Renal cortex interstitium (tissue), 11 donors: ENCODE data around the gene MCTP2. TPM values are rescaled to one million over a fixed set of nuclear protein-coding genes. Genes with fewer than 3 reads are reported as not detected.
A peak's percentile ranks its signal among the peaks of the same experiment; 100 is the strongest.

Source experiments
- DNase-seq, 11 donors: peaks; one replicate each; pipeline ENCODE4 v3.0.0-alpha.2; 2013; ENCODE audit warnings: low read depth in 9 of 11, low spot score in 4 of 11; ENCODE audit errors: extremely low read depth in 1 of 11
- polyA plus RNA-seq, 3 donors: library from polyadenylated mRNA; unstranded; fragments of 120-200 nt; gene quantifications; one replicate each; pipeline ENCODE4 v1.2.1, GENCODE V29; 2013; ENCODE audit not compliant: insufficient read length in 3 of 3

Gene MCTP2
- polyA plus RNA-seq, 3 donors: 18.0 to 22.0 (median 21.8) TPM

DNA sequence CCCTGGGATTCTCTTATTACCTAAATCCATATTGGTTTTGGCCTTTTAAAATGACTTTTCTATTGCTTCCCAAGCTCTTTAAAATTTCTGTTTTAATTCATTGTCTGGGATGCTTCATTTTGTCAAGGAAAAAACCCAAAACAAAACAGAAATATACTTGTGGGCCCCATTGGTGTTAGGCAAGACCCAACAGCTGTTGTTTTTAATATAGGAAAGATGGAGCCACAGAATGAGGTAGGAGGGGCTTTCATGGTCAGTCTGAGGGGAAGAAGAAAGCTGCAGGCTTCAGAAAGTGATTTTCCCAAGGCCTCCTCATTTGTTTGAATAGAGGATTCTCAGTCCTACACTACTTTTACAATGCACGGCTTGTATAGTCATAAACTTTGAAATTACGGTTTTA, 180.5 kb downstream of the MCTP2 start:
- DNase-seq: no peak

DNA sequence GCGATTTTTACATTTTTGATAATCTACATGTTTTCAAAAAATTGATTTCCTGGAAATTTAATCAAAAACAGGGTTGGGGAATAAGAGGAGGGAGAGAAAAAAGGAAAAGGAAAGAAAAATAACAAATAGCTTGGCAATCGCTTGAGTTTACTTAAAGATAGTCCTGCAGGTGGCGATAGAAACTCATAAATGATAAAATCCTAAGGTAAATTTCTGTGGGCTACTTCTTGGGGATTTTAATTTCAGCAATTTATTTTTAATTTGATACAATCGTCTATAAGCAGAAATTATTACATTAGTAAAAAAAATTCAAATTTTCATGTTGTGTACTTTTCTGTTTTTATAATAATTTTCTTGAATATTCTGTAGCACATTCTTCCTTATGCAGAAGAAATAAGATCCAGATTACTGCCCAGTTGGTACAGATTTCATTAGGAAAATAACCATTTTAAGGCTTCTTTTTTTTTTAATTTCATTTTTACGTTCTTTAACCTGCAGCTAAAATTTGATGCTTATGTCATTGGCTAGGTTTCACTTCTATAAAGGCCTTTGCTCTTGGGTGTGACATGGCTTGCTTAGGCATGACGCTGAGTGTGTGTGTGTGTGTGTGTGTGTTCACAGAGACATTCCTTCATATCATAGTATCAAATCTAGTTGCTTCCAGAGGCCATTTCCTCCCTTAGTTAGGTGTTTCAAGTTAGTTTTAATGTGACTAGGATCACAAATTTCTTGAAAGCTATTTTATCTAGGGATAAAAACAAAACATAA, 181.8 kb downstream of the MCTP2 start:
- DNase-seq: peak in 2 of 11 donors; percentile 42 to 68

DNA sequence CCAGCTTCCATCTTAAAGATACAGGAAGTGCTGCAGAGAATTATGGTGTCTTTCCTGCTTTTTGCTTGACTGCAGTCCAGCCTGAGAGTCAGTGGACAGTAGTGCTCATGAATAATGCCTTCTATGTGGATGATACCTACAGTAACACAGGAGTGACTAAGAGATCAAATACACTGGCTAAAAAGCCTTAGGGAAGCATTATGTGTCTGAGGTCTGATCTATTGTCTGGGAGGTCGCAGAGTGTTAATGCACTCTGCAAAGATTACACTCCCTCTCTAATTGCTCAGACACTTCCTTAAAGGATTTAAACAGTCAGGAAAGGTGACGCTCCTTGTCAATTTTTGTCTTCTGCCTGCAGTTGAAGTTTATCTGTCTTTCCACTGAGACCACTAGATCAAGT, 183.6 kb downstream of the MCTP2 start:
- DNase-seq: no peak

DNA sequence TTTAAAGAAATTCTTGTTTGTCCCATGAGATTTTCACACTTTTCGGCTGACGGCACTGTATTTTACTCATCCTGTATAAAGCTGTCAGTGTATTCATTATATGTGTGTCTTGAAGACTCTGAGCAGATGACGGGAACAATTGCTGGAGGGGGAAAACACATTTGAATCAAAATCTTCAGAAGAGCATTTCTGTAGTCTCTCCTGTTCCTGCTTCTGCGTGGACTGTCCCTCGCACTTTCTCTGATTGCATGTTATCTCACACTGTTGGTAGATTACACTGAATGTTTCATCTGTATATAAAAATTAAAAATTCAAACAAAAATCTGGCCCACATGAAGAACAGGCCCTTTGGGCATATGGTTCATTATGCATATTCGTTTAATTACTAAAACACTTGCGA, 184.9 kb downstream of the MCTP2 start:
- DNase-seq: no peak

DNA sequence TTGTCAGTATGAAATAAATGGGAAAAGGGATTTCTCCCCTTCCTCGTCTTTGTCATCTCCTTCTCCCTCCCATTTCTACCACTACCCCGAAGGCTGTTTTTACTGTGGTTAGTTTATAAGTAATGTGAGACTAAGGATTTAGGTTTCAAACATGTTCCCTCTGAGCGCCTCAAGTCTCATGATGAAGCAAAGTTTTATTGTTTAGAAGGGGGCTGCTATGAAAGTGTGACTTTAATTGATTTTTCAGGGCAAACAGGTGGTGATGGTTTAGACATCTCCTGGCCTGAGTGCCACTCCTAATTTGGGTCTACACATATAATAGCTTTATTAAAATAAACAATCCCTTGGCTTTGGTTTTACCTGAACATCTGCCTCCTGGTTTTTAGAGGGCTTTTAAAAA, 185.5 kb downstream of the MCTP2 start:
- no peak for DNase-seq

DNA sequence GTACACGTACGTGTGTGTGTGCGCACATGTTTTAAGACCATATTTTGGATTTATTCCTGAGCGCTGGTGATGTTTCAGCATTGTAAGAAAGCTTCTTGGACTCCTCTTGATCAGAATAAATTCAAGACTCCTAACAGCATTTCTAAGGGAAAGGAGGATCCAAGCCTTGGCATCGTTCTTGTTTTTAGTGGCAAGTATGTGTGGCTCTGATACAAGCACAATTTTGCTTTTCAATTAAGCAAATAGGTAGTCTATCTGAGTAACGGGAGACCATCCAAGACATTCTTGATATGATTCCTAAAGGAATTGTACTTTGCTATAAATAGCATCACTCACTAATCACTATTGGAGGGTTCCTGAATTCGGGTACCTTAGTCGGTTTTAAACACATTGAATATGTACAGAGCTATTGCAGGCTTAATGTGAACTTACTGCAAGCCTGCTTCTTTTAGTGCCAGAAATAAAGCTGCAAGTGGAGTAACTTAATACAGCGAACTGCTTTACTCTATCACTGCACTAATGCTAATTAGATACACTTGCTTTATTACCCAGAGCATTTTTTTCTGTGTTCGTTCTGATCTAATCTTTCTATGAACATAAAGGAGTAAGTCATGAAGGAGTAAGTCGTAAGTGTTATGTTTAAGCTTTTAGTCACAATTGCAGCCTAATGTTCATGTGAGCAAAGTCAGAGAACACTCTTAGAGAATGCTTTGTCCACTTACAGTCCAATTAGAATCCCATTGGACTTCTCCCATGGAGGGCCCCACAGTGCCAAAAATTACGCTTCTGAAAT, 186.3 kb downstream of the MCTP2 start:
- DNase-seq: no peak

DNA sequence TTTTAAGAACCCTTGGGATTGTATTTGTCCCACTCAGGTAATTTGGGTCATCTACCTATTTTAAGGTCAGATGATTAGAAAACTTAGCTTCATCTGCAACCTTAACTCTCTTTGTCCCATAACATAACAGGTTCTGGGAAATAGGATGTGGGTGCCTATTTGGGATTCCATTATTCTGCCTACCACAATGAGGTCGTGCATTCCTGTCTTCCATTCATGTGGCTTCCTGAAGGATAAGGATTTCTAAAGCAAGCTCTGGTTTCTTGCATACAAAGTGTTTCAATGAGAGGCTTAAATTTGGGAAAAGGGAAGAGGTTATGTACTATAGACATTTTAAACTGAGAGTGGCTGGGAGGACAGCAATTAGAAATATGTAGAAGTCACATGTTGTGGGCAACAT, 190.3 kb downstream of the MCTP2 start:
- no peak for DNase-seq

DNA sequence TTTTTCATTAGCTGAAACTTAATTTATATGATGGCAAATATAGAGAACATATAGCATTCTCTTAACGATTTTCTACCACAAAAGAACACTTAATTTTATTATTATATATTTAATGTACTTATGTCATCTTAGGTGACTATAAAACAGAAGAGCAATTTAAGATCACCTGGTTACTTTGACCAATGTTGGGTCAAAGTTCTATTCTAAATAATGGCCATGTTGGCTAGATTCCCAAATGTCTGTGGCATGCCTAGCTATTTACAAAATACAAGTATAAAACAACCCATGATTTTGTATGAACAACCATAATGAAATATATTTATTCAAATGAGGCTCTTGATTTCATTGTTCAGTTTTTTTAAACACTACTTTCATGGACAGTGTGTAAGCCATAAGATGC, 200.9 kb downstream of the MCTP2 start:
- no peak for DNase-seq

DNA sequence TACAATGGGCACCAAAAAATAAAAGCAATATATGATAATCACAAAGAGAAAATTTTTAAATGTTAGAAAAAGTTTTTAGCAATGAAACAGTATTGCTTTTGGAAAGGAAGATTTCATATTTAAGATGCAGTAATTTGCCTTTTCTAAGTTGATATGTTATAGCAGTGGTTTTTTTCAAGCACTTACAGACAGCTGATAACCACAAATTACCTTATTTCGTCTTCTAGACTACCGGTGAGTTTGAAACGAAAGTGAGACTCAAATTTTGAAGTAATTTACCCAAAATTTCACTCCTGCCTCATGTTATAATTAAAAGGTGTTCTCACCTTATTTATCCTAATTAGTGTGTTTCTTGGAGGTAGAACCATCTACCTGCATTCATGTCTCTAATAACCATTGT, 207.8 kb downstream of the MCTP2 start:
- no peak for DNase-seq

DNA sequence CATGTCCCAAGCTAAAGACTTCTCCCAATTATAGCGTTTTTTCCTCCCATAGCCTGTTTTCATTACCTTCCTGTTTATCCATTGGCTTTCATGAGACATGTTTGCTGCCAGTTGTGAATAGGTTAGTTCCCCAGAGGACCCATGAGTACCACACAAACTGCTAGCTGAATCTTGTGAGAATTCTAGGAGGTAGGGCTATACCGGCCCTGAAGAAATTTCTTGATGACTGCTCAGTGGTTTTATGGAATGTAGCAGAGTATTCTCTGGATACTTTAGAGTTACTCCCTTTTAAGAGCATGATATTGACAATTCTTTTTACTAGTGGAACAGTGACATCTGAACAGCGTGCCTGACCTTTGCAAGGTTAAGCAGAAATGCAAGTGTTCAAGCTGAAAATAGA, 210.4 kb downstream of the MCTP2 start:
- no peak for DNase-seq

DNA sequence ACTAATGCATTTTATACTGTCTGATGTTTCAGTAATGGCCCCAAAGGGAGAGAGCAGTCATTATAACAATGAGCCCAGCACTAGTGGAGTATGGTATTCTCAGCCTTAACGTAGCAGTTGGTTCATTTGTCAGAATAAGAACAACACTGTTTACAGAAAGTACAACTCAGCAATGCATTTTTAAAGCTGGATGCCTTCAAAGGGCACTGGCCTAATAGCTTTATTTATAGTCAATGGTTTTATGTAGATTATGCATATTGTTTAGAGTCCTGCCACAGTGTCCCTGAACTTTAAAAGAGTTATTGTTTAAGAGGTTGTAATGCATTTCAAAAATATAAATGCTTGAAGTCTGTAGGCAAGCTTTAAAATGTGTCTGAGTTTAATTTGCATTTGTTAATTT, 211.1 kb downstream of the MCTP2 start:
- DNase-seq: peak in 1 of 11 donors; percentile 1

DNA sequence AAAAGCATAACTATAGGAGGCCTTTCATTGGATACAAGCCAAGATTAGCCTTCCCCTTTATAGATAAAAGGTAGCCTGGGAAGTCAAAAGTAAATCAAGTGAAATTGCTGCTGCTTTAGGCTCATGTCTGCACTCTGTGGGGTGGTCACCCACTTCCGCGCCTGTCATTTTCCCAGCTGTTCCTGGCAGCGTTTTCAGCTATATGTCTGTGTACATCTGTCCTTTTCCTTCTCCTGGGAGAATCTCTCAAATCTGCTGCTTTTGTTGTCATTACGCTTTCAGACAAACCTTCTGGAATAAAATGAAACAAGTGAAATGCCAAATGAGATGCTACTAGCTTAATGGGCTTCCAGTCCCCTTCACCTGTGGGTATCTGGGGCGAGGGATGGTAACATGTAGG, 211.8 kb downstream of the MCTP2 start:
- no peak for DNase-seq

DNA sequence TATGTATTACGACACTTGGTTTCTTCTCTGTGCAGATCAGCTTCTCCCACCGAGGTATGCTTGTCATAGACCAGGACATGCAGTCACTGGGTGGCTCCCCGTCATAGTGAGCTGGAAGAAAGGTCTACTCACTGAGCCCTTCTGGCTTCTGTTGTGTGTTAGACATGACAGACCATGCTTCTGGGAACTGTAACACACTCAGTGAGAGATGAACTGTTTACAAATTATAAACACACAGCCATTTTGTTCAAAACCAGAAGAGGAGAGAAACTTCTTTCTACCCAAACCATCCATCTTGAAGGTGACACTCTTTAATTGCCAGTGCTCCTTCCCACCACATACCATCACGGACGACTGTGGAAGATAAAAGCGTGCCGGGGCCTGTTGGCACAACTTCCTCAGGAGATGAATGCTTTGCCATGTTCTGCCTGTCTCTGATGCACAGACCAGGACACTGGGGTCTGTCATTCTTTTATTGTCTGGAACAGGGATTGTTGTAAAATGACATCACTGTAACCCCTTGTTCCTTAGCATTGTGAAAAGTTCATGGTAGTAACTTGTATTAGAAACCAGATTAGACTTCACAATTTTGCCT, 214.3 kb downstream of the MCTP2 start:
- no peak for DNase-seq

DNA sequence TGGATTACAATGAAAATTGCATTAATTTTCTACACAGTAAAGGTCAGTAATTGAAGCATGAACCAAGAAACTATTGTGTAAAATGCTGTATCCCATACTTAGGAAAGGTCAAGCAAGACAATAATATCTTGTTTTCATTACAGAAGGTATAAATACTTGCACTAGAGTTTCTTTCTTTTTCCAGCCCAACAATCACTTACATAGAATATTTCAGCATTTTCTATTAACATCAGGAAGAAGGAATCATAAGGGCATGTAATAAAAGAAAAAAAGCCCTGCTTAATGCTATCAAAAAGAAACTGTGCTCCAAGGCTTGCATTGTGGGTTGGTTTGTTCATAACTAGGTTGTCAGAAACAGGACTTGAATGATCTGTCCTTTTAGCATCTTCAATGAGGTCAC, 215.1 kb downstream of the MCTP2 start:
- DNase-seq: no peak

DNA sequence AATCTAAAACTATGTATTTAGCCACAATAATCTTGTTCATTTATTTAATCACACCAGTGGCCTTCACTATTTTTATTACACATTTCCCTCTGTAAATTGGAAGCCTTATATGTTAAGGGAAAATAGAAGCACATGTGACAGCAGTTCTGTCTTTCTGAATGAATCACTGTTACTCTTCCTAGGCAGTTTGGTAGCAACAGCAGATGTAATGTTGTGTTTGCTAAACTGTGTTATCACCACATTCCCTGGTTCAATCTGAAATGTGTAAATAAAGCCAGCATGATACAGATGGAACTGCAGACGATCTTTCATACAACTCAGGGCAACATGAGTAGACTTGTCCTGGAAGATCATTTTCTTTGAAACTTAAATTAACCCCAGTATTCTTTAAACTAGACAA, 220.1 kb downstream of the MCTP2 start:
- DNase-seq: no peak

DNA sequence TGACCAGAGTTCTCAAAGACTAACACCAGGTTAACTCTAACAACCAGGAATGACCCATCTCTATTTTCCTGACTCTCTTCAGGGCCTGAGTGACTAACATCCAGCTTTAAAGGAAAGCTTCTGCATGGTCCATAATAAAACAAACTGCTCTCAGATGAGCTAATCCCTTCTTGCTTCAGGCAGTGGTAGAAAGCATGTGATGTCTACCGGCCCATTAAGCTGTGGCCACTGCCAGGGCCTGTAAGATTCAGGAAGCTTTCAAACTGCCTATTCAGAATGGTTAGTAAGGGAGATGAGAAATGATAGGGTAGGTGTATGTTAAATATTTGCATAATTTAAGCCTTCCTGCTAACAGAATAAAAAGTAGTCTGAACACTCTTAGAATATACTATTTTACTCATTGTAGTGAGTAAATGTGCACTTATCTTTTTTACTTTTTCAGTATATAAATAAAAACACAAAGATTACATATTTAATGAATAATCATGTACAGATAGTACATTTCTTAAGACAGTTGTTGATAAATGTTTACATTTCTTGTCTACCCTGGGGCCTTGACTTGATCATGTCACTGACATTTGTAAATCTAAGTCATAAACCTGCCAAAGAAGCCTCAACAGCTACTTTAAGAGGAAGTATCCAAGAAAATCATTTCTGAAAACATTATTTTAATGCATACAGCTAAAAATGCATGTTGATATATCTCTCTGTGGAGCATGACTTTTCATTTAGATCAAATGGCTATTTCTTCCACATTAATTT, 222.0 kb downstream of the MCTP2 start:
- no peak for DNase-seq

DNA sequence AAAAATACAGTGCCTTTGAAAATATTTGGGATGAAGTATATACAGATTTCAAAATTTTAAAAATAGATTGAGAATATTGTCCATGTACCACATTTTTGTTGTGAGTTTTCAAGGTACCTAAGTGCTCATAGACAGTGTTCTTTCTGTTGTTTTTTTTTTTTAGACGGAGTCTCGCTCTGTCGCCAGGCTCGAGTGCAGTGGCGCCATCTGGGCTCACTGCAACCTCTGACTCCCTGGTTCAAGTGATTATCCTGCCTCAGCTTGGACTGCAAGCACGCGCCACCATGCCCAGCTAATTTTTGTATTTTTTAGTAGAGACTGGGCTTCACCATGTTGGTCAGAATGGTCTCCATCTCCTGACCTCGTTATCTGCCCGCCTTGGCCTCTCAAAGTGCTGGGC, 223.9 kb downstream of the MCTP2 start:
- DNase-seq: no peak

DNA sequence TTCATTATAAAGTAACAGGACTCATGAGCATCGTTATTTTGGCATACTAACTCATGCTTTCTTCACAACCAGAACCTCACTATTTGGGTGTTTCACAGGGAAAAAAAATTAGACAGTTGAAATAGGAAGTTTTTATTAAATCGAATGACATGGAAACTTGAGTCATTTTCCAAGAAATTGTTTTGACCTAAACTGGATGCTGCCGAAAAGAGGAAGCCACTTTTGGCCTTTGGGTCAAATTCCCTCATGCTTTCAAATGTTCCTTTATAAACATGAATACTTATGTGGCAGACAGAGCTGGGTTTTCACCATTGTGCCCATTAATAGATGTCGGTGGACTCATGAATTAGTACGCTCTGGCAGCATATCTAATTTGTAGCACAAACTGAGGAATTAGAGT, 224.9 kb downstream of the MCTP2 start:
- DNase-seq: no peak

DNA sequence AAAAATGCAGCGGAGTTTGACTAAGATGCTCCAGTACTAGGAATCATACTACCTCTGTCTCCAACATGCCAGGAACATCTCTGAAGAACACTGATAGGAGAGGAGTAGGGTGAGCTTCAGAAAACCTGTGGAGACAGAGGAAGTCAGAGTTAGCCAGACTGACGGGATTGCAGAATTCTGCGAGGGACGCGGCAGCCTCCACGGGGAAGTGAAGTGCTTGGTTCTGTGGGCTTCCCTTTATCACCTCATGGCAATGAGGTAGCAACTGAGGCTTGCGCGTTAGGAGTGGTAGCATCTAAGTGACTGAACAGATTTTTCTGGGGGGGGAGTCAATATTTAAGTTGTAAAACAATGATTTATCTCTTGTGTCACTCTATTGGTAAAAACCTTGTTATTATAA, 226.3 kb downstream of the MCTP2 start:
- no peak for DNase-seq

DNA sequence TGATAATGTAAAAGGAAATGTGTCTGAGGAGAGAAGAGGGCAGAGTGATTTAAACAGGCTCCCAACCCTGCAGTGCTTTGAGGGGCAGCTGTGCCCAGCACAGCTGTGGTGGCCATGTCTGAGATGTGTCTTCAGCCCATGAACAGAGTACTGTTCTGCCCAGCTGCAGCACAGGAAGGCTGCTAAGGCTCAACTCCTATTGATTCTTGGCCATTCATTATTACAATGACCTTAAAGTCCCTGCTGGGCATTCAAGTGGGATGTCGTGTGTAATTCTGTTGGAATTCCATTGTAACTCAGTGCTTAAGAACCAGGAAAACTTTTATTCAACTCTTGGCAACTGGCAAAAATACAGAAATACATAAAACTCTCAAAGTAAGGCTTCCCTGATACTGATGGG, 229.3 kb downstream of the MCTP2 start:
- DNase-seq: no peak
